A673 (cell line): ENCODE measurements around the gene TNFRSF14.

Source experiments
- CTCF ChIP-seq: fragments of 300-800, 200-600 bp; sonication (generic); conservative IDR thresholded peaks from 2 replicates; pipeline ENCODE4 v1.5.1; 2017; ENCODE audit warnings: low read depth, mild to moderate bottlenecking, antibody characterized with exemption, low read length, moderate library complexity, mixed read lengths
- EZH2 ChIP-seq: fragments of 200-600 bp; sonication (generic); IDR thresholded peaks from 2 replicates; pipeline ENCODE4 v1.6.1; 2017; ENCODE audit warnings: borderline replicate concordance, low read depth, mild to moderate bottlenecking, mixed read lengths, antibody characterized with exemption, low read length; ENCODE audit not compliant: poor library complexity, severe bottlenecking

- TF ChIP-seq CTCF (no peak), EZH2 (no peak)
Measured at GRCh38 chr1:2604156-2604843, 48.1 kb downstream of the TNFRSF14 start.
